HG03039 (cell line): ENCODE results near the gene KIF6.

Experiments
- ATAC-seq: cut with Tn5 transposase; IDR thresholded peaks from one replicate; pipeline ENCODE4 v1.9.1; 2021; ENCODE audit warnings: mild to moderate bottlenecking, moderate library complexity; ENCODE audit not compliant: unreplicated experiment

The KIF6 gene

DNA sequence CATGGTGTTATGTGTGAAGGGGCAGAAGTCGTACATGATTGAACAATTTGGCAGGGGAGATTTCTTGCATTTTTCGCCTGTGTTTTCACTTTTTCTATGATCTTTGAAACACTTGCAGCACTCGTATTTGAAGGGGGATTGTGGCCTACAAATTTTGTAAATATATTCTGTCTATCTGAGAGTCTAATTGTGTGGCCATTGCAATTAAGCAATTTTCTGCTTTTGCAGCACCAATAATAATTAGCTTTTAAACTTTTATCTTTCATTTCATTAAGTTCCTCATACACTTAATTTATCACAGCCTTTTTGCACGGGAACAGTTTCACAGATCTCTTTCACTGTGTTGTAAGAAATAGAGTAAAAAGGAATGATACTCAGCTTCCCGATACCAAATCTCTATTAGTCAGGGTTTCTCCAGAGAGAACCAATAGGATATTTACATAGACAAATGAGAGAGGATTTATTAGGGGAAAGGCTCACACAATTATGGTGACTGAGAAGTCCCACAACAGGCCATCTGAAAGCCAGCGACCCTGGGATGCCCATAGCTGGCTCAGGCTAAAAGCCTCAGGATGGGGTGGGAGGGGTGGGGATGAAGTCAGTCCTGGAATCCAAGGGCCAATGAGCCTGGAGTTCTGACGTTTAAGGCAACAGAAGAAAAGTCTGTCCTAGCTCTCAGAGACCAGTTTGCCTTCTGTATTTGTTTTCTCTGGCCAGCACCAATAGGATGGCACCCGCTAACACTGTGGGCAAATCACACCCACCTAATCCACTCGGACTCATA, 58.3 kb downstream of the KIF6 start:
- ATAC-seq = no peak

GRCh38 chr6:39665861-39666260, 59.3 kb downstream of the KIF6 start:
- ATAC-seq = no peak

- ATAC-seq = no peak
These were observed 61.0 kb downstream of the KIF6 start for GRCh38 chr6:39664173-39664572.

GRCh38 chr6:39657355-39658135, 67.7 kb downstream of the KIF6 start:
- ATAC-seq = no peak

- ATAC-seq = no peak
These were observed 71.1 kb downstream of the KIF6 start for GRCh38 chr6:39654121-39654520.

DNA sequence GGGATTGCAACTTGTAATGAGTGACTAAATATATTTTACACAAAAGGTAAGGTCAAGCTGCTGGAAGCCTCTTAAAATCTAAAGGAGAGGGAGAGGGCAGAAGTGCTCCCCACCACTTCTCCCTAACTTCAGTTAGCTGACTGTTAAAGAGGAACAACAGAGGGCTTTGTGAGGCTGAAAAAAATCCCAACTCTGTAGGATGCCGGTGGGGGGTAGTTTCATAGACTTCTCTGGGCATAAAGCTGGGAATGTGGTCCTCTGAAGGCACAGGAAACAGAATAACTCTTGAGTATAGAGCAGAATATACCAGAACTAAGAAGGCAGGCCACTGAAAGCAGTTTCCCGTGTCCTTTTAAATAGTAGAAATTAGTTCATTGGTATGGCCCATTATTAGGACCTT, 71.6 kb downstream of the KIF6 start:
- no peak for ATAC-seq

DNA sequence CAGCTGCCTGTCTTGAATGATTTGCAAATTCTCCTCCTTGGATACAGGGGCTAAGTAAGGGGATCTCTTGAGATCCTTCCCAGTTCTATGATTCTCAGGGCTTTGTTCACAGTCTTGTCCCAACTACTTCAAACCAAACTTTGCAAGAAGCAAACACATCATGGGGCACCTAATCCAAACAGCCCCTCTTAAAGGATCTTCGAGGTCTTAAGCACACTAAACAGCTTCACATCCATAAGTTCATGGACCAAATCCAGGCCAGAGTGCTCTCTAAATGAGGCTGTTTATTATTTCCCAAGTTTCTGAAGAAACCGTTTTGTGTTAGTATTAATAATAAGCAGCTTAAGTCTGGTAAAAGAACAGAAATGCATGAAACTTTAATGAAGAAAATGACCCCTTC, 75.2 kb downstream of the KIF6 start:
- ATAC-seq = no peak

DNA sequence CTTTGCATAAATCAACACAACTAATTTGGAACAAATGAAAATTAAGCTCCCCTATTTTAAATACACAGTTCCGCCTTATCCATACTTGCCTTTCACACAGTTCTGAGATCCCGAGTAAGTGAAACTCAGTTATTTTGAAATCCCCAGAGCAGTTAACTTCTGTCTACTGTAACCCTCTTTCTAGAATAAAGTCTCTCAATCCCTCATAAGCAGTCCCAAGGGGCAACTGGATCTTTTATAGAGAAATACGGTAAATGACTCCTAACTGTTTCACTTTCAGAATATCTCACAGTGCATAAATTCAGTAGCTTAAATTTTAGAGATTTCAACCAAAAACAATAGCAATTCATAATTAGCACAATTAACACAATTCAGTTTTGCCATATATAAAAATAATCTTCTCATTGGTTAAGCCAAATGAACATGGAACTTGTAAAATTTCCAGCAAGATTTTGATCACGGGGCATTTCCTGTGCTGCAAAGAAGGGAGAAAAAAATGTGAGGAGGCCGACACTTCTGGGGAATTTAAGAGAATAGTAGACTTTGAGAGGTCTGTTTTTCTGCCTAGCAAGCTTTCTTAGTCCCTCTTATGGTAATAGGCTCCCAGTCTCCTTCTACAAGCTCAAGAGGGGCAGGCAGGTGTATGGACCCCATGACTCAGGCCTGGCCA, 78.3 kb downstream of the KIF6 start:
- no peak for ATAC-seq

GRCh38 chr6:39642270-39642669, 82.9 kb downstream of the KIF6 start:
- no peak for ATAC-seq

DNA sequence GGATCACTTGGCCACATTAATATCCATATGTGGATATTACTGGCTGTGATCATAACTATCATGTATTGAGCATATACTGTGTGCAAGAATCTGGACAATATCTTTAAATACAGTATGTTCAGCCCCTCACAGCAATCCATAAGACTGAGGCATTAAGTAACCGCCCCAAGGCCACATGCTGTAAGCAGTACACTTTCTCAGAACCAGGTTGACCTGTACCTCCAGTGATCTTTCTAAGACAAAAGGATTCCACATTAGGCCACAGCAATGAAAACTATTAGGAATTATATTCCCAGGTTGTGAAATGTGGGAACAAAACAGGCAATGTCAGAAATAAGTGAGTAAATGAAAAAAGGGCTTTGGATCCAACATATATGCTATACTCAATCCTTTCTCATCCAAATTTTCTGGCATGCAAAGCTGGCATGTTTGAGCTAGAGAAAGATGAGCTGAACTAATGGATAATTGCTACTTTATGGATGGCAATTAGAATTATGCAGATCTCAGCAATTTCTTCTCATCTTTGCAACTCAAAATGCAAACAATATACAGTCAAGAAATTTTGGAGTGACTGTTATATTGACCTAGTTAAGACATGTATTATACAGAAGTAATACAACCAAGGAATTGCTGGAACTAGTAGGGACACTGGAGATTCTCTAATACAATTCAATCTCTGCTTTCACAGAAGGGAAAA, 86.9 kb downstream of the KIF6 start:
- ATAC-seq = no peak

- no peak for ATAC-seq
These were observed 90.4 kb downstream of the KIF6 start for GRCh38 chr6:39634646-39635341.

GRCh38 chr6:39625209-39625608, 100.0 kb downstream of the KIF6 start:
- no peak for ATAC-seq

GRCh38 chr6:39623750-39624149, 101.5 kb downstream of the KIF6 start:
- ATAC-seq = no peak

- ATAC-seq = no peak
These were observed 107.7 kb downstream of the KIF6 start for GRCh38 chr6:39617520-39617919.

- ATAC-seq = no peak
These were observed 108.2 kb downstream of the KIF6 start for GRCh38 chr6:39617026-39617425.

- no peak for ATAC-seq
These were observed 109.6 kb downstream of the KIF6 start for GRCh38 chr6:39615622-39616021.

GRCh38 chr6:39614393-39614950, 110.7 kb downstream of the KIF6 start:
- no peak for ATAC-seq

- ATAC-seq = no peak
These were observed 115.0 kb downstream of the KIF6 start for GRCh38 chr6:39610221-39610620.

GRCh38 chr6:39608652-39609345, 116.4 kb downstream of the KIF6 start:
- ATAC-seq = no peak
